Neural cell (in vitro differentiated cells): Measurements from ENCODE around the gene SND1.
A peak's percentile ranks its signal among the peaks of the same experiment; 100 is the strongest.

Experiments used
- CTCF ChIP-seq: fragments of 450-650 bp; IDR thresholded peaks from 2 replicates; pipeline ENCODE4 v1.5.1; 2014; ENCODE audit warnings: antibody characterized with exemption, mild to moderate bottlenecking, moderate library complexity; ENCODE audit not compliant: poor library complexity, severe bottlenecking
- EP300 ChIP-seq: fragments of 450-650 bp; conservative IDR thresholded peaks from 2 replicates; pipeline ENCODE4 v1.6.1; 2014; ENCODE audit warnings: antibody characterized with exemption, mild to moderate bottlenecking, moderate library complexity; ENCODE audit not compliant: poor library complexity, severe bottlenecking
- EZH2 ChIP-seq: fragments of 200-600, 300-800 bp; shearing (Covaris generic), sonication (generic); IDR thresholded peaks from 2 replicates; pipeline ENCODE4 v1.6.1; 2014; ENCODE audit warnings: antibody characterized with exemption, low read length, borderline replicate concordance, mild to moderate bottlenecking; ENCODE audit not compliant: insufficient read depth, poor library complexity, severe bottlenecking
- MXI1 ChIP-seq: fragments of 450-650 bp; conservative IDR thresholded peaks from 2 replicates; pipeline ENCODE4 v1.6.1; 2014; ENCODE audit warnings: antibody characterized with exemption, mild to moderate bottlenecking; ENCODE audit not compliant: poor library complexity, severe bottlenecking
- POLR2AphosphoS5 ChIP-seq: IDR thresholded peaks from 2 replicates; pipeline ENCODE4 v1.6.1; 2012
- RAD21 ChIP-seq: fragments of 450-650 bp; conservative IDR thresholded peaks from 2 replicates; pipeline ENCODE4 v1.6.1; 2014; ENCODE audit warnings: antibody characterized with exemption, mild to moderate bottlenecking, moderate library complexity
- SMC3 ChIP-seq: fragments of 450-650 bp; conservative IDR thresholded peaks from 2 replicates; pipeline ENCODE4 v1.6.1; 2014; ENCODE audit warnings: antibody characterized with exemption, mild to moderate bottlenecking, moderate library complexity; ENCODE audit not compliant: poor library complexity
- TAF1 ChIP-seq: IDR thresholded peaks from 2 replicates; pipeline ENCODE4 v1.6.1; 2012; ENCODE audit warnings: low read depth
- TF ChIP-seq, protein P1 (sequence below): IDR thresholded peaks from 2 replicates; pipeline ENCODE4 v1.6.1; 2012; ENCODE audit warnings: borderline replicate concordance

- TF ChIP-seq CTCF (no peak), EP300 (peak; percentile 64), POLR2AphosphoS5 (no peak), RAD21 (no peak), TAF1 (no peak), EZH2 (no peak), MXI1 (no peak), SMC3 (no peak)
- TF ChIP-seq, protein P1, sequence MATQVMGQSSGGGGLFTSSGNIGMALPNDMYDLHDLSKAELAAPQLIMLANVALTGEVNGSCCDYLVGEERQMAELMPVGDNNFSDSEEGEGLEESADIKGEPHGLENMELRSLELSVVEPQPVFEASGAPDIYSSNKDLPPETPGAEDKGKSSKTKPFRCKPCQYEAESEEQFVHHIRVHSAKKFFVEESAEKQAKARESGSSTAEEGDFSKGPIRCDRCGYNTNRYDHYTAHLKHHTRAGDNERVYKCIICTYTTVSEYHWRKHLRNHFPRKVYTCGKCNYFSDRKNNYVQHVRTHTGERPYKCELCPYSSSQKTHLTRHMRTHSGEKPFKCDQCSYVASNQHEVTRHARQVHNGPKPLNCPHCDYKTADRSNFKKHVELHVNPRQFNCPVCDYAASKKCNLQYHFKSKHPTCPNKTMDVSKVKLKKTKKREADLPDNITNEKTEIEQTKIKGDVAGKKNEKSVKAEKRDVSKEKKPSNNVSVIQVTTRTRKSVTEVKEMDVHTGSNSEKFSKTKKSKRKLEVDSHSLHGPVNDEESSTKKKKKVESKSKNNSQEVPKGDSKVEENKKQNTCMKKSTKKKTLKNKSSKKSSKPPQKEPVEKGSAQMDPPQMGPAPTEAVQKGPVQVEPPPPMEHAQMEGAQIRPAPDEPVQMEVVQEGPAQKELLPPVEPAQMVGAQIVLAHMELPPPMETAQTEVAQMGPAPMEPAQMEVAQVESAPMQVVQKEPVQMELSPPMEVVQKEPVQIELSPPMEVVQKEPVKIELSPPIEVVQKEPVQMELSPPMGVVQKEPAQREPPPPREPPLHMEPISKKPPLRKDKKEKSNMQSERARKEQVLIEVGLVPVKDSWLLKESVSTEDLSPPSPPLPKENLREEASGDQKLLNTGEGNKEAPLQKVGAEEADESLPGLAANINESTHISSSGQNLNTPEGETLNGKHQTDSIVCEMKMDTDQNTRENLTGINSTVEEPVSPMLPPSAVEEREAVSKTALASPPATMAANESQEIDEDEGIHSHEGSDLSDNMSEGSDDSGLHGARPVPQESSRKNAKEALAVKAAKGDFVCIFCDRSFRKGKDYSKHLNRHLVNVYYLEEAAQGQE: no peak
These were observed 168.2 kb downstream of the SND1 start for GRCh38 chr7:127819975-127820731.
